Hepatic stellate cell (primary cell): ENCODE data around the gene ZBTB32.

Experiments used
- DNase-seq: peaks from one replicate; pipeline ENCODE4 v3.0.0; 2011; ENCODE audit warnings: low spot score

Gene ZBTB32

DNA sequence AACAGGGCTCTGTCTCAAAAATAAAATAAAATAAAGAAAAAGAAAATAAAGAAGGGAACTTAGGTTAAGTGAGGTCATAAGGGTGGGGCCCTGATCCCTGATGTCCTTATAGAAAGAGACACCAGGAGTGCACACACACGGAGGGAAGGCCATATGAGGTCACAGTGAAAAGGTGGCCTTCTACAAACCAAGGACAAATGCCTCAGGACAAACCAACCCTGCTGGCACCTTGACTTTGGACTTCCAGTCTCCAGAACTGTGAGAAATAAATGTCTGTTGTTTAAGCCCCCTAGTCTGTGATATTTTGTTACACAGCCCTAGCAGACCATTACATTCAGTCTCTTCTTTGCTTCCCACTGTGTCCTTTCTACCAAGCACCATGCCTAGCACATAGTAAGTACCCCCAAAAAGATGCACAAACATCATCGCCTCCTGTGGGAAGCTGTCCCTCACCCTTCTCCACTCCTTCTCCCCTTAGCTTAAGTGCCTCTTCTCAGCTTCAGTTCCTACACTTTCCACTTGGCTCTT, 8.4 kb upstream of the ZBTB32 start:
- DNase-seq, result no peak

DNA sequence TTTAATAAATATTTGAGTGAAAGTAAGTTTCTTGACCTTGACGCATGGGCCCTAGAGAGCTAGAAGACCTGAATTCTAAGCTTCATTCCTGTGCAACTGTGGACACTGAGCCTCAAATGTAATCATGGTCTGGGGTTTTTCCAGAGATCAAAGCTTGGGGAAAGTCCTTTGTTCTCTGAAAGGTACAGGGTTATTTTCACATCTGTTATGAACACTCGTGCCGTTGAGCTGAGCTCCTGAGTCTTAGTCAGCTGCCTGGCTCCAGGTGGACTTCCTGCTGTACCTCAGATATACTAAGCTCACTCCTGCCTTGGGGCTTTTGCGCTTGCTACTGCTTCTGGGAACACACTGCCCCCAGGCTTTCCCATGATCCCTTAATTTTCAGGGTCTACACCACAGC, 7.5 kb upstream of the ZBTB32 start:
- no peak for DNase-seq

DNA sequence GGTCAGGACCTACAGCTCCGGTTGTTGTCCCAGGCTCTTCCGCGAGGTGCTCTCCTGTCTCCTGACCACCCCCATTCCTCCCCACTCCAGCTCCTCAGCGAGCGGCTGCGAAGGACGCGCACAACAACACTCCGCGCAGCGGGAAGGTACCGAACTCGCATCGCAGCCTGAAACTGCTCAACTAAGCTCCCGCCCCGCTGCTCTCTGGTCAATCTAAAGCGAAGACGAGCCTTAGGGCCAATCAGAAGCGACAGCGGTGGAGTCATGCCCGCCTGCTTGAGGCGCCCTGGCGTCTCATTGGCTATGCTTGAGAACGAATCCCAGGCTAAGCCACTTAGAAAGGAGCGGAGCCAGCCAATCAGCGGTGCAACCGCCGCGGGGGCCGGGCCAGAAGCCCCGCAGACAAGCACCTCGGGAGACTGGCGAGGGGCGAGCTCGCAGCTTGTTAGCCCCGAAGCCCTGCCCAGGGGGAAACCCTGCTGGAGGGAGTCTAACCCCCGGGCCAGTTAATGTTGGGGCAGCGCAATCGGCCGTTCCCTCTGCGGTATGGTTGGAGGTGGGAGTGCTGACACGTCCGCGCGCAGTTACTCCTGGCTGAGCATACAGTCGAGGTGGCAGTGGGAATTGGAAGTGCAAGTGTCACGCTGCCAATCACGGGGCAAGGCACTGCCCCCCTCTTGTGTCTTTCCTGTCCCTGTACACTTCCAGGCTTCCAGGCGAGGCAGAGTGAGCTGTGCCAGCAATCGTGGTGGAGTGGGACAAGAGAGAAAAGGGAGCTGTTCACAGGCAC, 1.9 kb upstream of the ZBTB32 start:
- peak; percentile 99 for DNase-seq

DNA sequence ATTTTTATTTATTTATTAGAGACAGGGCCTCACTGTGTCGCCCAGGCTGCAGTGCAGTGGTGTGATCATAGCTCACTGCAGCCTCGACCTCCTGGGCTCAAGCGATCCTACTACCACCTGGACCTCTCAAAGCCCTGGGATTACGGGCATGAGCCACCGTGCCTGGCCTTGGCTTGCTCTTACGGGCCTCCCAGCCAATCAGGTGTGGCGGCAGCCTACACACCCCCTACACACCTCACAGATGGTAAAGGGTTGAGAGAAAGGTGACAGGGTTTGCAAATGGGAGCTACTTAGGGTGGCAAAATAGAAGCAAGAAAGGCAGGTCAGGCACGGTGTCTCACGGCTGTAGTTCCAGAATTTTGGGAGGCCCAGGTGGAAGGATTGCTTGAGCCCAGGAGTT, 1.0 kb upstream of the ZBTB32 start:
- no peak for DNase-seq

DNA sequence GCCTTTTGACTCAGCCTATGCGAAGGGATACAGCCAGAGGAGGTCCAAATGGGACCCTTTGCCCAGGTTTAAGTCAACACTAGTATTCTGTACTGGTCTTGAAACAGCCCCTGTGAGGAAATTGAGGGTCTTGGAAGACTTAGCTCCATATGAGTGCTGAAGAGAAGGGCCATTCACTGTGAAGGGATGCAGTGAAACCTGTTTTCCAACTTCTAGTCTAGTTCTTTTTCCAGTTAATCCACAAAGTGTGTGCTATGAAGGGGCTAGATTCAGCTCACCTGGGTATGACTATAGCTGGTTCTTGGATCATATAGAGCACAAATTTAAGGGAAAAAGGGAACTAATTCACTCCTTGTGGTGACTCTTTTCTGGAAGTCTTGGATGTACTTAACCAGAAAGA, 4.0 kb downstream of the ZBTB32 start:
- DNase-seq, result no peak

DNA sequence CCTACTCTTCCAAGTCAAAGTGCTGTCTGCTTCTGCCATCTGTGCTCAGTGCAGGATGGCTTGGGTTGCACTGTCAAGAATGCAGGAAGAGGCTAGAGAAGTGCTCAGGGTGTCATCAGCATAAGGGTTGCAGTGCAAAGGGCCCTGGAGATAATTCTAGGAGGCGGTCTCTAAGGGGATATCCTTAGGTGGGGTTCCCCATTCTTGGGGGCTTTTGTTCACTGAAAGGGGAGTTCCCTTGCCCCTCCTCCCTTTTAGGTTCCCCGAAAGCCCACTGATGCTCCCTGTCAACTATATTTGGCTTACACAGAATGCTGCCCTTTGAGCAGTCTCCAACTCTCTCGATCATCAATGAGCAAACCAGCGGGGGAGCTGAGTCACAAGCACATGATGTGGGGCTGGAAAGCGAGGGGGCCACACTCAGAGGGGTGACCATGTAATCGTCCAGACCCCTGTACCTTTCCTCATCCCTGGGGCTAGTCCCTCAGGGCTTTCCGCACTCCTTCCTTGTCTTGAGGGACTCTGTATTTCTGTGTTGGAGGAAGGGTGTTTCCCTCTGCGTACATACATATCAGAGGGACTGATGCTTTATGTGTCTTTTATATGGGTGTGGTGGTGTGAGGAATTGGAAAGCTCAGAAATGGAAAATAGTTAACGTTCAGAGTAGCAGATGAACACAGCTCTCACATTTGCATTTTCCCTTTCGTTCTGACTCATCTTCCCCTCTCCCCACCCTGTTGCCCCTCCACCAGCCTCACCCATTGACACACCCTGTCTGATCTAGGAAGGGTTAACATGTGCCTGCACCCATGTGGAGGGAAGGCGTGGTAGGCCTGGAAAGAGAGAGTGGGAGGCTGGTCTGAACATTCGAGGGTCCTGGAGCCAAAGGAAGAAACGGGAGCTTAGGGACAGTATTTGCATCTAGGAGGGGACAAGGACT, 6.7 kb downstream of the ZBTB32 start:
- DNase-seq, result no peak

DNA sequence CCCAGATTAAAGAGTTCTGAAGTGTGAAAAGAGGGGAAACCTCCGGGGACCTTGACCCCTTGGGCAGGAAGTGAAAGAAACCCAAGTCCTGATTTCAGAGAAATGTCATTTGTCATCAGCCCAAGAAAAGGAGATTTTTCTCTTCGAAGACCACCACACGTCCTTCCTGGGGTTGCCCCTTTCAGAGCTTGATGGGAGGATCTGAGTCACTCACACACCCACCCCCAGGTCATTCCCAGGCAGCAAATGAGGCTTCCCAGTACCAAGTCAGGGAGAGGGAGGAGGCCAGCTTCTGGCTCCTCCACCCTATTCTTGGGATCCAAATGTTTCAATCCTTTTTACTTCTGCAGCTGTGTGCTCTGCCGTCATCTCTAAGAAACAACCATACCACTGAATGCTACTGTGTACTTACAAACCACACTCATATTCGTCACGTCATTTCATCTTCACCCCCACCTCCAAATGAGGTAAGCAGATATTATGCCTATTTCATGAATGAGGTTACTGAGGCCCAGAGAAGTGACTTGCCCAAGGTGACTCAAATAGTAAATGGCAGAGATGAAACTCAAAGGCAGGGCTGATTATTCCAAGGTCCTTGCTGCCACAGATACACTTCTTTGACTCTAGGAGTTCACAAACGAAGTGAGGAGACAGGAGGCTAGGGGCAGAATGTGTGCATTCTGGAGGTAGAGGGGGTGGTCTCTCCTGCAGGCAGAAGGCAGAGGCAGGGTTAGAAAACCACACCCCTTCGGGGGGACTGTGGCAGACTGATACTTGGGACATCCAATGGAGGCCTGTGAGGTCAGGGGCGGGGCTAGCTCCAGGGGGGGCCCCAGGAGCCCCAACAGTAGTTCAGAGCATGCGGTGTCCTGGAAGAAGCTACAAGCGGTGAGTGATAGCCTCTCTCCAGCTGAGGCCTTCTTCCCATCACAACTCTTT, 8.5 kb downstream of the ZBTB32 start:
- DNase-seq, result no peak

DNA sequence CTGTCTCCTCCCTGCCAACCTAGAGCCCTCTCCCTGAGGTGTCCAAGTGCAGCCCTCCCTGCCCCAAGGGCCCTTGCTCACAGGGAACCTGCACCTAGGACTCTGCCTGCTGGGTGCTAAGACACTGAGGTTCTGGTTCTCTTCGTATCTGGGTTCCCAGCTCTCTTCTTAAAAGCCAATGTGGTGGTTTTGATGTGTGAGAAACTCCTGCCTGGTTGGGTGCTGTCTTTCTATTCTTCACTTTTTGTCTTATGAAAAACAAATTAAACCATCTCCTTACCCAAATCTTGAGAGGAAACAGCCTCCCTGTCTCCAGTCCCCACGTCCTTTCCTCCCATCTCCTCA, 9.1 kb downstream of the ZBTB32 start:
- DNase-seq, result no peak

DNA sequence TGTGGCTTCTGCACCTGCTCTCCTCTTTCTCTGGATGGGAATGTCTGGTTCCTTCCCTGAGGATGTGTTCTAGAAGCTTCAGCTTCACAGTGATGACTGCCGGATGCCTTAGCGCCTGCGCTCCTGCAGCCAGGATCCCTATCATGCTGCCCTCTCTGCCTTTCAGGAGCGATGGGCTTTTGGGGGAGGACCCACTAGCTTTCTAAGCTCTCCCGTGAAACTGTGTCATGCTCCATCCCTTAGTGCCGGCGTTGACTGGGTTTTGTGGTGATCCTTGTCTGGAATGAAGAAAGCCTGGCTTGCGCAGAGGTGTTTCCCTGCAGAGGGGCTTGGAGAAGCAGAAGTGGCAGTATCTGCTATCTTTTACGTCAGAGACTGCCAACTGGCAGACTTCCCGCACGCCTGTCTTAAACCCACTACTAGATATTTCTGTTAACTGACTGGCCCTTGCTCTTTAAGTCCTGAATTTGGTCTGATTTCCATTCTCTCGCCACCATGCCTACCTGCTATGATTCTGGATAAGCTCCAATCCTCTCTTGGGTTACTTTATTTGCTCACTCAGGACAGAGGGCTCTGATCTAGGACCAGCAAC, 9.6 kb downstream of the ZBTB32 start:
- no peak for DNase-seq

DNA sequence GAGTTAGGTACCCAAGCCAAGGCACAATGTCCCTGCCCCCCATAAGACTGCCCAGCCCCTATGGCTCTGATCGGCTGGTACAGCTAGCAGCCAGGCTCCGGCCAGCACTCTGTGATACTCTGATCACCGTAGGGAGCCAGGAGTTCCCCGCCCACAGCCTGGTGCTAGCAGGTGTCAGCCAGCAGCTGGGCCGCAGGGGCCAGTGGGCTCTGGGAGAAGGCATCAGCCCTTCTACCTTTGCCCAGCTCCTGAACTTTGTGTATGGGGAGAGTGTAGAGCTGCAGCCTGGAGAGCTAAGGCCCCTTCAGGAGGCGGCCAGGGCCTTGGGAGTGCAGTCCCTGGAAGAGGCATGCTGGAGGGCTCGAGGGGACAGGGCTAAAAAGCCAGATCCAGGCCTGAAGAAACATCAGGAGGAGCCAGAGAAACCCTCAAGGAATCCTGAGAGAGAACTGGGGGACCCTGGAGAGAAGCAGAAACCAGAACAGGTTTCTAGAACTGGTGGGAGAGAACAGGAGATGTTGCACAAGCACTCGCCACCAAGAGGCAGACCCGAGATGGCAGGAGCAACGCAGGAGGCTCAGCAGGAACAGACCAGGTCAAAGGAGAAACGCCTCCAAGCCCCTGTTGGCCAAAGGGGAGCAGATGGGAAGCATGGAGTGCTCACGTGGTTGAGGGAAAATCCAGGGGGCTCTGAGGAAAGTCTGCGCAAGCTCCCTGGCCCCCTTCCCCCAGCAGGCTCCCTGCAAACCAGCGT, 10.4 kb downstream of the ZBTB32 start:
- no peak for DNase-seq

DNA sequence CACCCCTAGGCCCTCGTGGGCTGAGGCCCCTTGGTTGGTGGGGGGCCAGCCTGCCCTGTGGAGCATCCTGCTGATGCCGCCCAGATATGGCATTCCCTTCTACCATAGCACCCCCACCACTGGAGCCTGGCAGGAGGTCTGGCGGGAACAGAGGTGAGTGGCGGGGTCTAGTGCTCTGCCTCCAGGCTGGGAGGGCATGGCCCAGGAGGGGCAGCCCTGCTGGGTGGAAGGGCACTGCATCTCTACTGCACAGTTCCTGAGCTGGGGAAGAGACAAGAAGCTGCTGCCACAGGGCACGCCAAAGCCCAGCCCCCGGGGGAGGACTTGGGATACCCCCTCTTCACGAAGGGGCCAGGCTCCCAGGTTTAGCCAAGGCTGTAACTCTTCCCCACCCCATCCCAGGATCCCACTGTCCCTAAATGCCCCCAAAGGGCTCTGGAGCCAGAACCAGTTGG, 11.0 kb downstream of the ZBTB32 start:
- DNase-seq, result no peak

DNA sequence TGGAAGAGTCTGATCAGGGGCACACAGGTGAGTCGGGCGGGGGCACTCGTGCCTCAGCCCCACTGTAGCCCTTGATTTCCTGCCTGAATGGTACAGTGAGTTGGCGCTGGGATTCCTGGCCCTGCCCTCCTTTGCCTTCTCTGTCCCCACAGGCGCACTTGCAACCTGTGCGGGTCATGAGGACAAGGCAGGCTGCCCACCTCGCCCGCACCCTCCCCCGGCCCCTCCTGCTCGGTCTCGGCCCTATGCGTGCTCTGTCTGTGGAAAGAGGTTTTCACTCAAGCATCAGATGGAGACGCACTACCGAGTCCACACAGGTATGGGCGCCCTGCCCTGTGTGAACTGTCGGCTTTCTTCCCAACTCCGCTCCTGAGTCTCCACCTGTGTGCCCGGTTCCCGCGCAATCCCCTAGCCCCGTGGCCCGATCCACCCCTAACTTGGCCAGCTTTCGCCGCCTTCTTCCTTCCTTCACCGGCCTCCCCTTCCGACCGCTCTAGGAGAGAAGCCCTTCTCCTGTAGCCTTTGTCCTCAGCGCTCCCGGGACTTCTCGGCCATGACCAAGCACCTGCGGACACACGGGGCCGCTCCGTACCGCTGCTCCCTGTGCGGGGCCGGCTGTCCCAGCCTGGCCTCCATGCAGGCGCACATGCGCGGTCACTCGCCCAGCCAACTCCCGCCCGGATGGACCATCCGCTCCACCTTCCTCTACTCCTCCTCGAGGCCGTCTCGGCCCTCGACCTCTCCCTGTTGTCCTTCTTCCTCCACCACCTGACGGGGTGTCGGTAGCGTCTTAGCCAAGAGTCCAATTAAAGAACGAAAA, 11.8 kb downstream of the ZBTB32 start:
- peak; percentile 82 for DNase-seq

DNA sequence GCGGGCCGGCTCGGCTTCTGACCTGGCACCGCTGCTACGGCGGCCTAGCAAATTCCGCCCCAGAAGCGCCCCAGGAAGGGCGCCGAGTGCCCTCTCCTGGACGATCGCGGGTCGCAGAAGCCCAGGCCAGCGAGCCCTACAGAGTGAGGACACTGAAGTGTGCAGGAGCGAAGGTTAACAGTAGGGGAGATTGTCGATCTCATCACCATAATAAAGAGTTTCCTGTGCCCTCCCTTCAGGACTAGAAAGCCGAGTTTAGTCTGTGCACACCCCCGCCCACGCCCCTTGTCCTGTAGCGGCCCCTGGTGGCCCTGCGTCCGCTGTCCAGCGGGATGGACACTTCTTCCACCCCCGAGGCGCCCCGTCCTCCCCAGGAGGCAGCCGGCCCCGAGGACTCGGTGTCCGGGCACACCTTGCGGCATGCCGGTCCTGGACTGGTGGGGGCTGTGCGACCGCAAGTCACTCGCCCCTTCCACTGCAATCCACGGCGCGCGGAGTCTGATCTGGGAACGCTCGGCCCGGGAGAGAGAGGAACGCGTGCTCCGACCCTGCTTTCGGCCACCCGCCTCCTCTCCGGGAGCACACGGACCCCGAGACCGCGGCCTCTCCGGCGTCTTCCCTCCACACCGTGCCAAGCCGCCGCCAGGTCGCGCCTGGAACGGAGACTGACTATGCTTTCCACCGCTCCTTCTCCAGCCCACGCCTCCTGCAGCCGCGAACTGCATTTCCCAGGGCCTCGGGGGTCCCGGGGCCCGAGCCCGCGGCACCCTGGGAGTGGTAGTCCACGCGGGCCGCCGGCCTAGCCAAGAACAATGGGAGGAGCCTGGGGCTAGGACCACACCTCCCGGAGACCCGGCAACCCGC, 12.7 kb downstream of the ZBTB32 start:
- DNase-seq, result peak; percentile 99

DNA sequence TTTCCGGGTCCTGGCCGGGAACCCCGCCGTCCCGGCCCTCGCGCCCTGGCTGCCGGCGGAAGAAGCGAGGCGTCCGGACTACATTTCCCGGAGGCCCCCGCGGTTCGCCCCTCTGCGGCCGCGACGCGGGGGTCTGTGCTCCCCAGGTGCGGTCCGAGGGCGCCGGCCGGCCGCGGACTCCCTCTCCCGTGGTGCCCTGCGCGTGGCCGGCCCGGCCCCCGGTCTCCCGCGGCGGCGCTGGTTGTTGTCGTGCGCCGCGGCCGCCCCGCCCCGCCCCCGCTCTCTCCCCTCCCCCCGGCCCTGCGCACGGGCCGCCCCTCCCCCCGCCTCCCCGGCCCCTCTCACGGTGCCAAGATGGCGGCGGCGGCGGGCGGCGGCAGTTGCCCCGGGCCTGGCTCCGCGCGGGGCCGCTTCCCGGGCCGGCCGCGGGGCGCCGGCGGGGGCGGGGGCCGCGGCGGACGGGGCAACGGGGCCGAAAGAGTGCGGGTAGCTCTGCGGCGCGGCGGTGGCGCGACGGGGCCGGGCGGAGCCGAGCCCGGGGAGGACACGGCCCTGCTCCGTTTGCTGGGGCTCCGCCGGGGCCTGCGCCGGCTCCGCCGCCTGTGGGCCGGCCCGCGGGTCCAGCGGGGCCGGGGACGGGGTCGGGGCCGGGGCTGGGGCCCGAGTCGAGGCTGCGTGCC, 13.4 kb downstream of the ZBTB32 start, which contains the start of gene KMT2B:
Gene KMT2B (plus strand): TSS at position 339 of the 680 bp plus-strand sequence. CDS start 16 bp downstream, at position 355.
- peak; percentile 97 for DNase-seq

DNA sequence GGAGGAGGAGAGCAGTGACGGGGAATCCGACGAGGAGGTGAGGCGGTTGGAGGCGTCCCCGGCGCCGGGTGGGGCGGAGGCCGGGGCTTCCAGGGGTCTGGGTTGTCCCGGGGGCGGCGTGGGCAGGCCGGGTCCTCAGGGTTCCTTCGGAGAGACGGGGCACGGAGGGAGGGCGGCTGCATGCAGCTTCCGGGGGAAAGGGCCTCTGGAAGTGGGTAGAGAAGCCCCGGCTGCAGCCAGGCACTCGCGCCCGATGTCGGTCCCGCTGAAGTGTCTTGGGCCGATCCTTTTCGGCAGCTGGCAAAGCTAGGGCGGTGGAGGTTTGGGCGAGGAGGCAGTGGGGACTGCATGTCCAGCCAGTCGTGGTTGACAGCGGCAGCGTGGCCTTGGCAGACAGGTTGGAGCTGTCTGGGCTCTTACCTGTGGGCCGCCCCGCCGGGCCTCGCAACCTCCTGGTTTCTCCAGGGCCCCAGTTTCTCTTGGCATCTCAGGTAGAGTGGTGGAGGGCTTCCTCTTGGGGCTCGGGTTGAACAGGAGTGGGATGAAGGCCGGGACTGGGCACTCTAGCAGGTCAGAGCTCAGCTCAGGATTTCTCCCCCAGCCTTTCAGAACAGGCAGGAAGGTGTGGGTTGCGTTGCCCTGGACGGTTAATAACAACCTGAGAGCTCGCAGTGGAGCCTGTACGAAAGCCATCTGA, 14.1 kb downstream of the ZBTB32 start:
- DNase-seq, result peak; percentile 63

DNA sequence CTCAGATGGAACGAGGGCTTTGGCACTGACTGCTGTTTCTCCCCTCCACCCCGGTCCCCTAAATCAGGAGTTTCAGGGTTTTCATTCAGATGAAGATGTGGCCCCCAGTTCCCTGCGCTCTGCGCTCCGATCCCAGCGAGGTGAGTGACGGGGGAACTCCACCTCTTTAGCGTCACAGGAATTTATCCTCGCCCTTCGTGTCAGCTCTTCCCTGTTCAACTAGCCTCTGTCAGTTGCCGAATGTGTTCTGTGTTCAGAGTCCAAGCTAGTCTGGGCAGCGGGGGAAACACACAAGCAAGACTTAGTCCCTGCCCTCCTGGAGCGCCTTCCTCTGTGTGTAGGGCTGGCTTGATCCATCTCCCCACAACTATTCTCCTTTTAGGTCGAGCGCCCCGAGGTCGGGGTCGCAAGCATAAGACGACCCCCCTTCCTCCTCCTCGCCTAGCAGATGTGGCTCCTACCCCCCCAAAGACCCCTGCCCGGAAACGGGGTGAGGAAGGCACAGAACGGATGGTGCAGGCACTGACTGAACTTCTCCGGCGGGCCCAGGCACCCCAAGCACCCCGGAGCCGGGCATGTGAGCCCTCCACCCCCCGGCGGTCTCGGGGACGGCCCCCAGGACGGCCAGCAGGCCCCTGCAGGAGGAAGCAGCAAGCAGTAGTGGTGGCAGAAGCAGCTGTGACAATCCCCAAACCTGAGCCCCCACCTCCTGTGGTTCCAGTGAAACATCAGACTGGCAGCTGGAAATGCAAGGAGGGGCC, 15.2 kb downstream of the ZBTB32 start:
- DNase-seq, result no peak

DNA sequence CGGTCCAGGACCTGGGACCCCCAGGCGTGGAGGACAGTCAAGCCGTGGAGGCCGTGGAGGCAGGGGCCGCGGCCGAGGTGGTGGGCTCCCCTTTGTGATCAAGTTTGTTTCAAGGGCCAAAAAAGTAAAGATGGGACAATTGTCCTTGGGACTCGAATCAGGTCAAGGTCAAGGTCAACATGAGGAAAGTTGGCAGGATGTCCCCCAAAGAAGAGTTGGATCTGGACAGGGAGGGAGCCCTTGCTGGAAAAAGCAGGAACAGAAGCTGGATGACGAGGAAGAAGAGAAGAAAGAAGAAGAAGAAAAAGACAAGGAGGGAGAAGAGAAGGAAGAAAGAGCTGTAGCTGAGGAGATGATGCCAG, 15.8 kb downstream of the ZBTB32 start:
- DNase-seq, result no peak
